ENCODE data around the gene FAM20C. TPM values are rescaled to one million over a fixed set of nuclear protein-coding genes. Genes with fewer than 3 reads are reported as not detected.

The FAM20C gene
- total RNA-seq, 1 experiment from 2014 or later = 62.6 TPM

DNA sequence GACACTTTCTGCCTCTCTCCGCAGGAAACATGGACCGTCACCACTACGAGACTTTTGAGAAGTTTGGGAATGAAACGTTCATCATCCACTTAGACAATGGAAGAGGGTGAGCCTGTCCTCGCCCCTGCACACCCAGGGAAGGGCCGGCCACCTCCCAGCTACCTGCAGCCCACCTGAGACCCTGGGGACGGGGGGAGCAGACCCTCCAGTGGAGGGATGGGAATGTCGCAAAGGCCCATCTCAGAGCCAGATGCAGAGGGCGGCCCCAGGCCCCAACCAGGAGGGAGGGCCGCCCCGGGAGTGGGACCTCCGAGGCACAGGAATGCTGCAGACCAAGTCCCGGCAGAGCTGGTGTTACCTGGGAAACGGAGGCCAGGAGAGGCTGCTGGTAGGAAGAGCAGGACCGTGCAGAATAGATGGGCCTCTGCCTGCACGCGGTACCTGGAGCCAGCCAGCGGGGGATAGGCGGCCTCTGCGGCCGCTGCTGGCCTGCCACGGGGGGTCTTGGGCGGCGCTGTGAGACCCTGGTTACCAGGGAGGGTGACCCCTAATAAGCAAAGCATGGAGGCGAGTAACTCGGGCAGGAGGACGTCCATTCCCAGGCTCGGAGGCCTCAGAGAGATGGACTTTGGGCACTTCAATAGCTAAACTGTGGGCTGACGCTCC, 64.7 kb downstream of the FAM20C start:
- H4K91ac ChIP-seq (ENCODE audit: insufficient read length, low read depth, low read length) = no peak overlapping the region
- no peak overlapping the region for H3K23ac ChIP-seq (ENCODE audit: insufficient read length, low read depth, low read length)
- H3K36me3 Mint-ChIP-seq (ENCODE audit: insufficient read depth in 1 of 3, low read depth in 3 of 3) = peaks cover 85 to 94% (median 85%) of the 10 kb centered on the region in 3 experiments
- no peaks in the 10 kb centered on the region for H3K79me1 ChIP-seq (ENCODE audit: insufficient read depth, low read depth, low read length, poor library complexity, severe bottlenecking)
- H2AK5ac ChIP-seq (ENCODE audit: insufficient read length, low read length) = no peak overlapping the region
- no peak for DNase-seq
- H3K27me3 Mint-ChIP-seq (ENCODE audit: low read depth) = peaks cover 10% of the 10 kb centered on the region
- H3K27ac Mint-ChIP-seq = no peak overlapping the region
- no peaks in the 10 kb centered on the region for H4K20me1 ChIP-seq (ENCODE audit: control insufficient read depth, insufficient read depth, insufficient read length)
- no peak overlapping the region for H2AFZ ChIP-seq (ENCODE audit: low read length)
- H3K9me3 ChIP-seq (ENCODE audit: control insufficient read depth, low read depth, low read length) = peaks cover 38% of the 10 kb centered on the region
- no peak overlapping the region for H3K27ac ChIP-seq (ENCODE audit: insufficient read length, low read depth, low read length)
- TF ChIP-seq, protein P1, sequence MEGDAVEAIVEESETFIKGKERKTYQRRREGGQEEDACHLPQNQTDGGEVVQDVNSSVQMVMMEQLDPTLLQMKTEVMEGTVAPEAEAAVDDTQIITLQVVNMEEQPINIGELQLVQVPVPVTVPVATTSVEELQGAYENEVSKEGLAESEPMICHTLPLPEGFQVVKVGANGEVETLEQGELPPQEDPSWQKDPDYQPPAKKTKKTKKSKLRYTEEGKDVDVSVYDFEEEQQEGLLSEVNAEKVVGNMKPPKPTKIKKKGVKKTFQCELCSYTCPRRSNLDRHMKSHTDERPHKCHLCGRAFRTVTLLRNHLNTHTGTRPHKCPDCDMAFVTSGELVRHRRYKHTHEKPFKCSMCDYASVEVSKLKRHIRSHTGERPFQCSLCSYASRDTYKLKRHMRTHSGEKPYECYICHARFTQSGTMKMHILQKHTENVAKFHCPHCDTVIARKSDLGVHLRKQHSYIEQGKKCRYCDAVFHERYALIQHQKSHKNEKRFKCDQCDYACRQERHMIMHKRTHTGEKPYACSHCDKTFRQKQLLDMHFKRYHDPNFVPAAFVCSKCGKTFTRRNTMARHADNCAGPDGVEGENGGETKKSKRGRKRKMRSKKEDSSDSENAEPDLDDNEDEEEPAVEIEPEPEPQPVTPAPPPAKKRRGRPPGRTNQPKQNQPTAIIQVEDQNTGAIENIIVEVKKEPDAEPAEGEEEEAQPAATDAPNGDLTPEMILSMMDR (conservative IDR thresholded peaks at IDR 0.05) = no peak
- H3K4me2 ChIP-seq (ENCODE audit: insufficient read depth, insufficient read length, low read length) = no peak overlapping the region
- no peaks in the 10 kb centered on the region for H3K23me2 ChIP-seq (ENCODE audit: insufficient read length, low read depth, low read length, poor library complexity, severe bottlenecking)
- no peak overlapping the region for H4K5ac ChIP-seq (ENCODE audit: insufficient read length, low read depth, low read length)
- H3T11ph ChIP-seq (ENCODE audit: low read length) = no peak overlapping the region
- H3K4me1 Mint-ChIP-seq = no peaks in the 10 kb centered on the region
- H2BK120ac ChIP-seq (ENCODE audit: low read depth, low read length, poor library complexity, severe bottlenecking) = no peak overlapping the region
- no peak overlapping the region for H3K9ac ChIP-seq (ENCODE audit: extremely low read depth, insufficient read length, low read length)
- no peaks in the 10 kb centered on the region for H3K27me3 ChIP-seq (ENCODE audit: insufficient read depth, low read length)
- H3K4ac ChIP-seq (ENCODE audit: low read depth, low read length) = no peak overlapping the region
- peaks cover 54 to 78% of the 10 kb centered on the region in 2 experiments for H3K9me3 Mint-ChIP-seq
- H3K18ac ChIP-seq (ENCODE audit: insufficient read length, low read depth, low read length) = no peak overlapping the region
- H2BK15ac ChIP-seq (ENCODE audit: low read depth, low read length) = no peak overlapping the region
- no peak overlapping the region for H4K8ac ChIP-seq (replicated peaks; ENCODE audit: insufficient read length, low read depth, low read length)
- H2BK20ac ChIP-seq (ENCODE audit: low read depth, low read length, poor library complexity, severe bottlenecking) = no peak overlapping the region
- no peak overlapping the region for H3K56ac ChIP-seq (ENCODE audit: insufficient read length, low read depth, low read length)
- H2BK12ac ChIP-seq (ENCODE audit: insufficient read length, low read depth, low read length) = no peak overlapping the region
- no peaks in the 10 kb centered on the region for H3K4me1 ChIP-seq (ENCODE audit: insufficient read depth, low read length)
- no peaks in the 10 kb centered on the region for H3K79me2 ChIP-seq (ENCODE audit: insufficient read depth, low read length)
- no peak overlapping the region for H3K14ac ChIP-seq (ENCODE audit: insufficient read depth, low read length)
- no peak overlapping the region for H2BK5ac ChIP-seq (ENCODE audit: insufficient read length, low read length)
- no peak overlapping the region for H3K4me3 Mint-ChIP-seq
- WGBS (ENCODE audit: extremely low coverage, insufficient read length, low lambda C conversion rate) = no CpG with 5 or more reads among the region's 29 CpGs
